Lower leg skin (tissue), 4 donors: Measurements from ENCODE around the gene CHML. TPM values are rescaled to one million over a fixed set of nuclear protein-coding genes. Genes with fewer than 3 reads are reported as not detected.

ENCODE experiments used
- DNase-seq, 2 donors: peaks; one replicate each; pipeline ENCODE4 v3.0.0-alpha.2; 2019; ENCODE audit warnings: low spot score in 2 of 2
- H3K4me3 ChIP-seq: fragments of 200-600 bp; sonication (generic); 2 replicates; pipeline ENCODE4 v1.5.1; 2017; ENCODE audit warnings: mild to moderate bottlenecking, low read depth; ENCODE audit not compliant: poor library complexity, severe bottlenecking
- CTCF ChIP-seq, 3 donors: fragments of 450-650 bp; IDR thresholded peaks; one replicate each; pipeline ENCODE4 v1.5.1; 2016; ENCODE audit warnings: antibody characterized with exemption in 3 of 3, mild to moderate bottlenecking in 3 of 3, moderate library complexity in 2 of 3
- POLR2A ChIP-seq, 2 donors: fragments of 450-650 bp; IDR thresholded peaks; one replicate each; pipeline ENCODE4 v1.6.1; 2016 to 2017; ENCODE audit warnings: antibody characterized with exemption in 2 of 2, mild to moderate bottlenecking in 1 of 2, moderate library complexity in 1 of 2
- WGBS, 2 donors: methylation state at CpG; one replicate each; pipeline ENCODE4 v1.1.5; 2018; 5-methylcytosine and 5-hydroxymethylcytosine counted together
- intact Hi-C: fragments of 100-400 bp; cut with DNase I; formaldehyde crosslinking; loops from one replicate; pipeline ENCODE4 v1.15.0; 2023; ENCODE audit warnings: low total_unique reads
- total RNA-seq, 4 donors: library from RNA; depleted of rRNA; stranded (reverse); fragments of >200 nt; gene quantifications; one replicate each; pipeline ENCODE4 v1.1.0, GENCODE V29; 2016

The CHML gene
- total RNA-seq, 4 donors from 2014 or later = 7.5 to 10.6 (median 7.9) TPM

GRCh38 chr1:241603731-241604245, 36.4 kb downstream of the CHML start:
- no peak for DNase-seq
- WGBS, 2 donors = 56 to 64% methylated on average over 3 of the region's 3 CpGs
- intact Hi-C loops = no loop called here
- TF ChIP-seq CTCF (IDR thresholded peaks at IDR 0.05) (no peak), POLR2A (IDR thresholded peaks at IDR 0.05) (no peak)
- no peak overlapping the region for H3K4me3 ChIP-seq

GRCh38 chr1:241600496-241600901, 39.7 kb downstream of the CHML start:
- WGBS, 2 donors = 64 to 66% methylated on average over 2 of the region's 2 CpGs
- DNase-seq = no peak
- intact Hi-C loops = no loop called here
- no peak overlapping the region for H3K4me3 ChIP-seq
- TF ChIP-seq CTCF (IDR thresholded peaks at IDR 0.05) = no peak
- TF ChIP-seq POLR2A (IDR thresholded peaks at IDR 0.05) = no peak

GRCh38 chr1:241598249-241598648, 41.9 kb downstream of the CHML start:
- no peak for DNase-seq
- no peak overlapping the region for H3K4me3 ChIP-seq
- intact Hi-C loops = no loop called here
- WGBS, 2 donors = 86 to 91% methylated on average over 3 of the region's 3 CpGs
- TF ChIP-seq CTCF (IDR thresholded peaks at IDR 0.05) (no peak), POLR2A (IDR thresholded peaks at IDR 0.05) (no peak)

GRCh38 chr1:241596633-241597032, 43.5 kb downstream of the CHML start:
- TF ChIP-seq CTCF (IDR thresholded peaks at IDR 0.05) (no peak), POLR2A (IDR thresholded peaks at IDR 0.05) (no peak)
- WGBS, 2 donors = 91 to 93% methylated on average over 6 of the region's 6 CpGs
- no peak overlapping the region for H3K4me3 ChIP-seq
- DNase-seq = no peak
- intact Hi-C loops = no loop called here

- no peak overlapping the region for H3K4me3 ChIP-seq
- TF ChIP-seq CTCF (IDR thresholded peaks at IDR 0.05) (no peak), POLR2A (IDR thresholded peaks at IDR 0.05) (no peak)
- intact Hi-C loops = no loop called here
- WGBS, 2 donors = 88 to 98% methylated on average over 1 of the region's 1 CpG
- DNase-seq = no peak
These were observed 47.0 kb downstream of the CHML start for GRCh38 chr1:241593186-241593585.

GRCh38 chr1:241592273-241592958, 47.8 kb downstream of the CHML start:
- TF ChIP-seq POLR2A (IDR thresholded peaks at IDR 0.05) (no peak), CTCF (IDR thresholded peaks at IDR 0.05) (no peak)
- intact Hi-C loops = no loop called here
- 53 to 62% methylated on average over 3 of the region's 3 CpGs for WGBS, 2 donors

More at GRCh38 chr1:241592273-241592958, 47.8 kb downstream of the CHML start:
- DNase-seq = no peak
- H3K4me3 ChIP-seq = no peak overlapping the region
